Left colon (tissue), 2 donors: Measurements from ENCODE around the gene CLTRN. TPM values are rescaled to one million over a fixed set of nuclear protein-coding genes. Genes with fewer than 3 reads are reported as not detected.
A peak's percentile ranks its signal among the peaks of the same experiment; 100 is the strongest.
"Not testable (repeated sequence)": the region's sequence is repeated elsewhere in the genome, so short reads cannot be mapped to it uniquely, and the experiment has no call there.

Experiments
- ATAC-seq: fragments of 200-7000 bp; cut with Tn5 transposase; one replicate; pipeline ENCODE4 v1.9.1; 2020; ENCODE audit warnings: mild to moderate bottlenecking, moderate library complexity
- DNase-seq, 2 donors: peaks; one replicate each; pipeline ENCODE4 v3.0.0-alpha.2; 2020
- intact Hi-C, 2 donors: fragments of 100-400 bp; cut with DNase I in 1 of 2; cut with micrococcal nuclease in 1 of 2; formaldehyde crosslinking; loops; one replicate each; pipeline versions ENCODE4 v1.11.2 to v1.14.0; 2022; cut with DNase I, micrococcal nuclease
- long read RNA-seq: library from polyadenylated mRNA; unstranded; transcript quantifications from one replicate; pipeline ENCODE4 v2.0.0, GENCODE V29; 2021
- total RNA-seq, 2 donors: library from RNA; stranded (reverse); fragmentation: NEBNext Ultra II Directional; extraction: Animal tissue kit (Norgen Biotek cat#: 25700); gene quantifications; one replicate each; pipeline ENCODE4 v1.2.1, GENCODE V29; 2021
- donor health status: DM: no; HTN: no; CAD: no.
- donor health status: DM: yes; HTN: yes; CAD: no.

The CLTRN gene
- total RNA-seq: under 1 TPM in 1 of 2 donors, not detected in 1; 0.28 TPM
- long read RNA-seq: 0 reads

- no peak for ATAC-seq
- intact Hi-C loops: no loop called here
- DNase-seq: no peak
Measured at GRCh38 chrX:15664487-15665444, at the start of gene CLTRN. Gene CLTRN (minus strand): TSS chrX:15664805. CDS start chrX:15664775, 30 bp downstream.

- intact Hi-C loops, DNase-seq, ATAC-seq: not testable (repeated sequence)
Measured at GRCh38 chrX:15704273-15704672, 39.7 kb upstream of the CLTRN start.

GRCh38 chrX:15703809-15704208, 39.2 kb upstream of the CLTRN start:
- peak; percentile 64 for ATAC-seq
- intact Hi-C loops, DNase-seq: not testable (repeated sequence)

GRCh38 chrX:15702488-15703371, 38.1 kb upstream of the CLTRN start:
- DNase-seq: no peak
- intact Hi-C loops: no loop called here
- no peak for ATAC-seq

GRCh38 chrX:15696516-15696915, 31.9 kb upstream of the CLTRN start:
- ATAC-seq (no peak), DNase-seq (no peak)
- intact Hi-C loops: no loop called here

GRCh38 chrX:15694941-15695451, 30.4 kb upstream of the CLTRN start:
- intact Hi-C loops: no loop called here
- ATAC-seq: no peak
- DNase-seq: no peak

GRCh38 chrX:15686818-15687685, 22.4 kb upstream of the CLTRN start:
- DNase-seq: peak; percentile 38 to 60
- intact Hi-C loops: no loop called here
- ATAC-seq: peak; percentile 94

- DNase-seq (no peak), ATAC-seq (no peak)
- intact Hi-C loops: no loop called here
Measured at GRCh38 chrX:15683193-15683592, 18.6 kb upstream of the CLTRN start.

GRCh38 chrX:15681433-15681832, 16.8 kb upstream of the CLTRN start:
- no peak for ATAC-seq
- DNase-seq: no peak
- intact Hi-C loops: no loop called here

GRCh38 chrX:15680401-15680800, 15.8 kb upstream of the CLTRN start:
- DNase-seq: no peak
- intact Hi-C loops: no loop called here
- no peak for ATAC-seq

GRCh38 chrX:15679246-15679645, 14.6 kb upstream of the CLTRN start:
- ATAC-seq (no peak), DNase-seq (no peak)
- intact Hi-C loops: no loop called here

GRCh38 chrX:15678339-15678738, 13.7 kb upstream of the CLTRN start:
- no peak for DNase-seq
- no peak for ATAC-seq
- intact Hi-C loops: no loop called here

- DNase-seq: no peak
- ATAC-seq: no peak
- intact Hi-C loops: no loop called here
Measured at GRCh38 chrX:15676886-15677285, 12.3 kb upstream of the CLTRN start.

- intact Hi-C loops: no loop called here
- DNase-seq (peak; percentile 91 to 95), ATAC-seq (peak; percentile 73)
Measured at GRCh38 chrX:15675490-15675921, 10.9 kb upstream of the CLTRN start.

- ATAC-seq (peak; percentile 89), DNase-seq (peak; percentile 98 to 99)
- intact Hi-C loops: no loop called here
Measured at GRCh38 chrX:15674841-15675489, 10.4 kb upstream of the CLTRN start.

- intact Hi-C loops: no loop called here
- DNase-seq: no peak
- ATAC-seq: no peak
Measured at GRCh38 chrX:15674514-15674840, 9.9 kb upstream of the CLTRN start.

- DNase-seq (no peak), ATAC-seq (no peak)
- intact Hi-C loops: no loop called here
Measured at GRCh38 chrX:15673970-15674369, 9.4 kb upstream of the CLTRN start.

GRCh38 chrX:15672881-15673280, 8.3 kb upstream of the CLTRN start:
- no peak for ATAC-seq
- intact Hi-C loops: no loop called here
- DNase-seq: no peak
